ENCODE measurements around the gene AGO1. TPM values are rescaled to one million over a fixed set of nuclear protein-coding genes. Genes with fewer than 3 reads are reported as not detected.

The AGO1 gene
- total and polyA plus RNA-seq, 2 of the 8 experiments (the other 6 are each of a cell fraction or from before 2014, with no cell fraction given): 15.1 to 73.7 TPM

DNA sequence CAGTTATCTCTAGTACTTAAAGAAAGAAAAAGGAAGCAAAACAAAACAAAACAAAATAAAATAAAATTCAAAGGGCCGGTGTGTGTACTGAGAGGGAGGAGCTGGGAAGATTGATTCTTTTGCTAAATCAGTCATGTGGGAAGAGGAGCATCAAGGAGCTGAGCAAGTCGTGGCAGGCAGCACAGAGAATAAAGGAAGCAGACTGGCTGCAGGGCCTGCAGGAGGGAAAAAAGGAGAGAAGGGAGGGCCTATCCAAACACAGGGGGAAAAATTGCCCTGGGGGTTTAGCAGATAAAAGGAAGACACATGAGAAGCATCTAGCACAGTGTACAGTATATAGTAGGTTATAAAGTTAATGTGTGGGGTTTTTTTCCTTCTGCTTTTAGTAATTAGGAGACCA is 47.6 kb upstream of the AGO1 start:
- no peak overlapping the region for H3K18ac ChIP-seq (ENCODE audit: extremely low read depth, low read length)
- H2AFZ ChIP-seq (ENCODE audit: low read length): no peak overlapping the region
- H2BK5ac ChIP-seq (ENCODE audit: low read depth, low read length): no peak overlapping the region
- no peak overlapping the region for H2BK15ac ChIP-seq (ENCODE audit: low read length)
- no peaks in the 10 kb centered on the region for H3K4me1 ChIP-seq (replicated peaks in 1 of 4; ENCODE audit: control insufficient read depth in 3 of 4, insufficient read depth in 4 of 4, low read length in 3 of 4)
- TF ChIP-seq RBBP5 (IDR thresholded peaks at IDR 0.05; ENCODE audit: borderline replicate concordance, low read depth, low read length) (no peak), NRF1 (IDR thresholded peaks at IDR 0.05; ENCODE audit: low read depth, low read length) (no peak), JUND (IDR thresholded peaks at IDR 0.05; ENCODE audit: low read length) (no peak), EGR1 (IDR thresholded peaks at IDR 0.05; ENCODE audit: borderline replicate concordance, low read depth, low read length) (no peak)
- no peak overlapping the region for H2BK20ac ChIP-seq (ENCODE audit: low read length)
- no peak overlapping the region for H4K91ac ChIP-seq (replicated peaks; ENCODE audit: insufficient read length, low read length)
- ChIA-PET POLR2A (ENCODE audit: partially characterized antibody) (interaction anchor here (0.6 kb wide), 1 partner anchor 93 kb away, joined by 3 read pairs; no protein-coding TSS in a partner anchor), CTCF (ENCODE audit: partially characterized antibody) (interaction anchor here (0.7 kb wide), 1 partner anchor 8 kb away, joined by 3 read pairs; no protein-coding TSS in a partner anchor)
- no peak overlapping the region for H3K27ac ChIP-seq (ENCODE audit: low read depth, low read length)
- H3K23ac ChIP-seq (ENCODE audit: insufficient read length): no peak overlapping the region
- H2AK5ac ChIP-seq (ENCODE audit: low read depth, low read length): no peak overlapping the region
- H3K36me3 ChIP-seq (ENCODE audit: control insufficient read depth in 2 of 4, insufficient read depth in 4 of 4, low read length in 3 of 4): peaks cover 0 to 15% (median 7%) of the 10 kb centered on the region in 4 experiments; a peak in 4 of 8 replicates
- no peak overlapping the region for H3K56ac ChIP-seq (replicated peaks; ENCODE audit: insufficient read length, low read depth, low read length)
- H3K79me1 ChIP-seq (ENCODE audit: low read depth, low read length): no peaks in the 10 kb centered on the region
- no peak overlapping the region for H4K8ac ChIP-seq (ENCODE audit: extremely low read depth, insufficient read depth, low read length)
- H3K9me3 ChIP-seq (ENCODE audit: insufficient read depth in 2 of 2, low read depth in 1 of 2, low read length in 1 of 2): no peaks in the 10 kb centered on the region
- H3K14ac ChIP-seq (ENCODE audit: insufficient read length): no peak overlapping the region
- H3K23me2 ChIP-seq (ENCODE audit: low read depth, low read length): no peaks in the 10 kb centered on the region
- no peak overlapping the region for H3K4ac ChIP-seq (replicated peaks; ENCODE audit: insufficient read length, low read depth, low read length)
- no peak overlapping the region for H3K4me3 ChIP-seq (ENCODE audit: extremely low read depth in 1 of 4, insufficient read depth in 2 of 4, low read depth in 3 of 4, low read length in 4 of 4)
- no peak overlapping the region for H4K5ac ChIP-seq (ENCODE audit: insufficient read length, low read depth, low read length)
- H4K20me1 ChIP-seq (replicated peaks in 1 of 2; ENCODE audit: control insufficient read depth in 1 of 2, insufficient read depth in 2 of 2, low read length in 2 of 2): no peaks in the 10 kb centered on the region
- FAIRE-seq: no peak
- no peak overlapping the region for H2BK12ac ChIP-seq (ENCODE audit: low read depth, low read length)
- no peaks in the 10 kb centered on the region for H3K27me3 ChIP-seq (replicated peaks in 1 of 4; ENCODE audit: control insufficient read depth in 3 of 4, extremely low read depth in 1 of 4, insufficient read depth in 3 of 4, low read length in 3 of 4)
- no peak overlapping the region for H2BK120ac ChIP-seq (replicated peaks; ENCODE audit: low read depth, low read length)
- no peak for DNase-seq (ENCODE audit: low read depth in 1 of 2, low spot score in 2 of 2)
- no peak overlapping the region for H3K4me2 ChIP-seq (ENCODE audit: insufficient read depth in 1 of 2, low read depth in 2 of 2, low read length in 2 of 2)
- WGBS, 2 experiments (ENCODE audit: extremely low coverage in 1 of 2, insufficient coverage in 1 of 2, insufficient read length in 1 of 2, insufficient replicate concordance in 2 of 2, low coverage in 1 of 2, low lambda C conversion rate in 2 of 2, missing lambda C conversion rate in 1 of 2): 79% methylated on average over 2 of the region's 2 CpGs; no CpG with 5 or more reads in 1 of the 2 experiments
- H3K9ac ChIP-seq (replicated peaks in 1 of 4; ENCODE audit: extremely low read depth in 1 of 4, low read depth in 3 of 4, low read length in 3 of 4): no peak overlapping the region
- H3K79me2 ChIP-seq (ENCODE audit: control insufficient read depth in 1 of 2, insufficient read depth in 2 of 2, low read length in 2 of 2): no peaks in the 10 kb centered on the region
